A549 (cell line): ENCODE results near the gene SLC26A5. TPM values are rescaled to one million over a fixed set of nuclear protein-coding genes. Genes with fewer than 3 reads are reported as not detected.

Experiments used
- ATAC-seq, 2 experiments: fragments of 200-7000 bp in 1 of 2; fragments of >200 bp in 1 of 2; cut with Nextera tagmentation in 1 of 2; cut with Tn5 transposase in 1 of 2; 3 replicates each; pipeline versions ENCODE4 v1.8.0 to v1.9.1; 2018 to 2020; ENCODE audit warnings: mild to moderate bottlenecking in 1 of 2, moderate library complexity in 1 of 2
- CTCF ChIA-PET: fragments of 300-600 bp; sonication (Branson Sonifier 250); formaldehyde crosslinking; extraction: SDS; loops from one replicate; lab custom pipeline; 2021; ENCODE audit warnings: antibody characterized with exemption, inconsistent platforms; lab: Yijun Ruan, JAX
- POLR2A ChIA-PET: fragments of 350-600 bp; formaldehyde crosslinking; extraction: SDS; loops from one replicate; lab custom pipeline; 2021; ENCODE audit warnings: antibody characterized with exemption, inconsistent platforms; lab: Yijun Ruan, JAX
- DNase-seq, 2 experiments: peaks; one replicate each; pipeline versions ENCODE4 v3.0.0 to v3.0.0-alpha.2; 2011 to 2016; ENCODE audit warnings: low read depth in 1 of 2, low spot score in 1 of 2
- FAIRE-seq: peaks from 2 replicates; lab custom pipeline; 2011; peaks lifted over from hg19 to GRCh38; lab: Jason Lieb, UNC
- H3K27ac ChIP-seq, 2 experiments: fragments of >200 bp; sonication (Bioruptor Twin); formaldehyde crosslinking; 3 replicates each; pipeline ENCODE4 v1.5.1; 2016 to 2017
- H3K4me1 ChIP-seq: fragments of >200 bp; sonication (Bioruptor Twin); formaldehyde crosslinking; 3 replicates; pipeline ENCODE4 v1.6.1; 2016
- H3K4me2 ChIP-seq: fragments of >200 bp; sonication (Bioruptor Twin); formaldehyde crosslinking; 3 replicates; pipeline ENCODE4 v1.6.1; 2016
- H3K4me3 ChIP-seq: fragments of >200 bp; sonication (Bioruptor Twin); formaldehyde crosslinking; 3 replicates; pipeline ENCODE4 v1.5.1; 2016
- H3K9me3 ChIP-seq: fragments of >200 bp; sonication (Bioruptor Twin); formaldehyde crosslinking; 3 replicates; pipeline ENCODE4 v1.6.1; 2016
- BCL3 ChIP-seq: fragments of >200 bp; sonication (Bioruptor Twin); formaldehyde crosslinking; IDR thresholded peaks from 3 replicates; pipeline ENCODE4 v1.6.1; 2016
- CBX2 ChIP-seq: fragments of 200-600 bp; sonication (generic); IDR thresholded peaks from 2 replicates; pipeline ENCODE4 v1.6.1; 2016; ENCODE audit warnings: low read depth, mild to moderate bottlenecking, borderline replicate concordance
- CBX8 ChIP-seq: fragments of 200-600 bp; sonication (generic); IDR thresholded peaks from 2 replicates; pipeline ENCODE4 v1.6.1; 2016
- CHD4 ChIP-seq: fragments of 200-600 bp; sonication (generic); IDR thresholded peaks from 2 replicates; pipeline ENCODE4 v1.6.1; 2016; ENCODE audit warnings: antibody characterized with exemption, mild to moderate bottlenecking, borderline replicate concordance
- EHF ChIP-seq: fragments of 250-450 bp; sonication (Bioruptor Pico); IDR thresholded peaks from 2 replicates; pipeline ENCODE4 v1.5.0; 2020; ENCODE audit warnings: mild to moderate bottlenecking
- ESRRA ChIP-seq: fragments of 150-350 bp; IDR thresholded peaks from 2 replicates; pipeline ENCODE4 v1.6.1; 2014; ENCODE audit warnings: mild to moderate bottlenecking, low read length, borderline replicate concordance
- HES2 ChIP-seq: fragments of >200 bp; sonication (Bioruptor Twin); formaldehyde crosslinking; IDR thresholded peaks from 2 replicates; pipeline ENCODE4 v1.6.1; 2016
- HOXA7 ChIP-seq: fragments of 250-450 bp; sonication (Bioruptor Pico); IDR thresholded peaks from 2 replicates; pipeline ENCODE4 v1.5.0; 2020; ENCODE audit warnings: mild to moderate bottlenecking, moderate library complexity
- KDM1A ChIP-seq: fragments of 200-600 bp; sonication (generic); IDR thresholded peaks from 2 replicates; pipeline ENCODE4 v1.6.1; 2016; ENCODE audit warnings: low read depth, mild to moderate bottlenecking
- KDM5A ChIP-seq: fragments of 200-600 bp; sonication (generic); IDR thresholded peaks from 2 replicates; pipeline ENCODE4 v1.6.1; 2016; ENCODE audit warnings: antibody characterized with exemption, mild to moderate bottlenecking
- MAZ ChIP-seq: fragments of 150-350 bp; IDR thresholded peaks from 2 replicates; pipeline ENCODE4 v1.6.1; 2014; ENCODE audit warnings: antibody characterized with exemption, low read depth, low read length, borderline replicate concordance
- MYC ChIP-seq: IDR thresholded peaks from 2 replicates; pipeline ENCODE4 v1.6.1; 2012; ENCODE audit warnings: mild to moderate bottlenecking, inconsistent platforms, low read length, improper control_type of control experiment, borderline replicate concordance
- NFE2L2 ChIP-seq: fragments of 150-350 bp; conservative IDR thresholded peaks from 2 replicates; pipeline ENCODE4 v1.6.1; 2014; ENCODE audit warnings: low read length
- NPAS2 ChIP-seq: fragments of 250-450 bp; sonication (Bioruptor Pico); IDR thresholded peaks from 2 replicates; pipeline ENCODE4 v1.8.0; 2022; ENCODE audit warnings: mild to moderate bottlenecking, moderate library complexity, borderline replicate concordance
- PBX3 ChIP-seq: IDR thresholded peaks from 2 replicates; pipeline ENCODE4 v1.6.1; 2012
- PHF8 ChIP-seq: fragments of 200-600 bp; sonication (generic); IDR thresholded peaks from 2 replicates; pipeline ENCODE4 v1.6.1; 2016; ENCODE audit warnings: low read depth, mild to moderate bottlenecking, antibody characterized with exemption, moderate library complexity, borderline replicate concordance
- POLR2A ChIP-seq: IDR thresholded peaks from 2 replicates; pipeline ENCODE4 v1.6.1; 2012; ENCODE audit warnings: mild to moderate bottlenecking, low read length
- POLR2AphosphoS2 ChIP-seq: conservative IDR thresholded peaks from 2 replicates; pipeline ENCODE4 v1.6.1; 2012; ENCODE audit warnings: low read length, improper control_type of control experiment, inconsistent platforms
- RAD21 ChIP-seq, 2 experiments: fragments of >200 bp in 1 of 2; sonication (Bioruptor Twin) in 1 of 2; formaldehyde crosslinking in 1 of 2; IDR thresholded peaks in 1 of 2; conservative IDR thresholded peaks in 1 of 2; 2 replicates in 1 of 2; 3 replicates in 1 of 2; pipeline ENCODE4 v1.6.1; 2012 to 2018; ENCODE audit warnings: inconsistent platforms in 1 of 2
- REST ChIP-seq: fragments of 200-600 bp; sonication (generic); IDR thresholded peaks from 2 replicates; pipeline ENCODE4 v1.6.1; 2016; ENCODE audit warnings: antibody characterized with exemption, mild to moderate bottlenecking, moderate library complexity
- RFX5 ChIP-seq: fragments of 450-650 bp; IDR thresholded peaks from 2 replicates; pipeline ENCODE4 v1.7.1; 2014; ENCODE audit warnings: antibody characterized with exemption, mild to moderate bottlenecking, moderate library complexity
- SMC3 ChIP-seq: fragments of >200 bp; sonication (Bioruptor Twin); formaldehyde crosslinking; IDR thresholded peaks from 3 replicates; pipeline ENCODE4 v1.6.1; 2018; ENCODE audit warnings: inconsistent platforms
- SREBF2 ChIP-seq: fragments of 450-650 bp; IDR thresholded peaks from 2 replicates; pipeline ENCODE4 v1.6.1; 2014; ENCODE audit warnings: mild to moderate bottlenecking, moderate library complexity
- TFCP2L1 ChIP-seq: fragments of 250-450 bp; sonication (Bioruptor Pico); IDR thresholded peaks from 2 replicates; pipeline ENCODE4 v1.5.0; 2021; ENCODE audit warnings: mild to moderate bottlenecking
- ZFP36 ChIP-seq: fragments of 450-650 bp; IDR thresholded peaks from 2 replicates; pipeline ENCODE4 v1.6.1; 2014; ENCODE audit warnings: borderline replicate concordance; ENCODE audit not compliant: partially characterized antibody
- ZNF302 ChIP-seq: fragments of 250-450 bp; sonication (Bioruptor Pico); IDR thresholded peaks from 2 replicates; pipeline ENCODE4 v1.9.0; 2021; ENCODE audit warnings: inconsistent platforms, mild to moderate bottlenecking, moderate library complexity
- WGBS: methylation state at CpG from one replicate; pipeline ENCODE4 v1.1.6; 2017; ENCODE audit errors: missing lambda C conversion rate; 5-methylcytosine and 5-hydroxymethylcytosine counted together
- polyA plus RNA-seq, 4 experiments: library from polyadenylated mRNA; depleted of rRNA in 3 of 4; stranded (reverse); fragments of >200 nt; fragmentation: RNase III in 1 of 4; extraction: RNeasy Plus Mini Kit Qiagen cat#74134 plus additional on column Dnase treatment in 1 of 4; gene quantifications; 2 replicates in 3 of 4; 3 replicates in 1 of 4; pipeline ENCODE4 v1.2.3, GENCODE V29; 2011 to 2017
- TF ChIP-seq, protein P1 (sequence below): fragments of 250-450 bp; sonication (Bioruptor Pico); IDR thresholded peaks from 2 replicates; pipeline ENCODE4 v1.5.0; 2021; ENCODE audit warnings: mild to moderate bottlenecking, moderate library complexity, borderline replicate concordance
- TF ChIP-seq, protein P2 (sequence below): fragments of 450-650 bp; IDR thresholded peaks from 2 replicates; pipeline ENCODE4 v1.6.1; 2014; ENCODE audit warnings: antibody characterized with exemption

Gene SLC26A5
- polyA plus RNA-seq, 2 of the 4 experiments (the other 2 are of a cell fraction), result not detected

GRCh38 chr7:103432712-103433111 is 13.3 kb downstream of the SLC26A5 start:
- Histone ChIP-seq H3K4me3 (no peak overlapping the region), H3K4me1 (no peaks in the 10 kb centered on the region), H3K9me3 (no peaks in the 10 kb centered on the region; the same call in 2 of the 3 replicates), H3K27ac (no peak overlapping the region), H3K4me2 (no peak overlapping the region)
- ChIA-PET CTCF (no interaction called here), POLR2A (no interaction called here)
- ATAC-seq (no peak), DNase-seq (no peak), FAIRE-seq (no peak)
- TF ChIP-seq POLR2AphosphoS2 (no peak), RFX5 (no peak), HES2 (no peak), SMC3 (no peak), ESRRA (no peak), NFE2L2 (no peak), KDM1A (no peak), EHF (CRISPR knock-in tag) (no peak), RAD21 (conservative IDR thresholded peaks at IDR 0.05 in 1 of 2, IDR thresholded peaks at IDR 0.05 in 1 of 2) (no peak), HOXA7 (CRISPR knock-in tag) (no peak), SREBF2 (no peak), NPAS2 (CRISPR knock-in tag) (no peak), ZNF302 (CRISPR knock-in tag) (no peak), KDM5A (no peak), ZFP36 (no peak), POLR2A (no peak)
- WGBS, result 50% methylated on average over 1 of the region's 1 CpG

DNA sequence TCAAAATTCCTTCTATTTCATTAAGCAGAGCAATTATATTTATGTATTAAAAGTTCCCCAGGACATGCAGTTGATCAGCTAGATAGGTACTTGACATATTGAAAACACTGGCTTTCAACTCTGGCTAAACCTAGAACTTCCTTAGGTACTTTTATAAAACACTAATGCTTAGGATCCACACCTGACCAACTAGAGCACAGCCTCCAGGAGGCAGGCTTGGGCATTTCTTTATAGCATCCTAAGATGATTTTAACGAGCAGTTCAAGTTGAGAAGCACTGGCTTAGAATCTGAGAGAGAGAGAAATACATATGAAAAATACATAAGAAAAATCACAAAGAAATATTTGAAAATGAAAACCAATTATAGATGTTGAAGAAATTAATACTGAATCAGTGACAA is 20.8 kb downstream of the SLC26A5 start:
- H3K4me2 ChIP-seq, result no peak overlapping the region
- DNase-seq, result no peak
- no peak overlapping the region for H3K4me3 ChIP-seq
- TF ChIP-seq, protein P1, sequence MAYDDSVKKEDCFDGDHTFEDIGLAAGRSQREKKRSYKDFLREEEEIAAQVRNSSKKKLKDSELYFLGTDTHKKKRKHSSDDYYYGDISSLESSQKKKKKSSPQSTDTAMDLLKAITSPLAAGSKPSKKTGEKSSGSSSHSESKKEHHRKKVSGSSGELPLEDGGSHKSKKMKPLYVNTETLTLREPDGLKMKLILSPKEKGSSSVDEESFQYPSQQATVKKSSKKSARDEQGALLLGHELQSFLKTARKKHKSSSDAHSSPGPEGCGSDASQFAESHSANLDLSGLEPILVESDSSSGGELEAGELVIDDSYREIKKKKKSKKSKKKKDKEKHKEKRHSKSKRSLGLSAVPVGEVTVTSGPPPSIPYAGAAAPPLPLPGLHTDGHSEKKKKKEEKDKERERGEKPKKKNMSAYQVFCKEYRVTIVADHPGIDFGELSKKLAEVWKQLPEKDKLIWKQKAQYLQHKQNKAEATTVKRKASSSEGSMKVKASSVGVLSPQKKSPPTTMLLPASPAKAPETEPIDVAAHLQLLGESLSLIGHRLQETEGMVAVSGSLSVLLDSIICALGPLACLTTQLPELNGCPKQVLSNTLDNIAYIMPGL (CRISPR knock-in tag), result no peak
- TF ChIP-seq HOXA7 (CRISPR knock-in tag), result no peak
- no peak for TF ChIP-seq CBX8
- TF ChIP-seq MYC, result no peak
- TF ChIP-seq TFCP2L1 (CRISPR knock-in tag), result no peak
- no peak for TF ChIP-seq MAZ
- no peak for TF ChIP-seq NFE2L2
- TF ChIP-seq CHD4, result no peak
- TF ChIP-seq RAD21 (conservative IDR thresholded peaks at IDR 0.05 in 1 of 2, IDR thresholded peaks at IDR 0.05 in 1 of 2), result no peak
- TF ChIP-seq, protein P2, sequence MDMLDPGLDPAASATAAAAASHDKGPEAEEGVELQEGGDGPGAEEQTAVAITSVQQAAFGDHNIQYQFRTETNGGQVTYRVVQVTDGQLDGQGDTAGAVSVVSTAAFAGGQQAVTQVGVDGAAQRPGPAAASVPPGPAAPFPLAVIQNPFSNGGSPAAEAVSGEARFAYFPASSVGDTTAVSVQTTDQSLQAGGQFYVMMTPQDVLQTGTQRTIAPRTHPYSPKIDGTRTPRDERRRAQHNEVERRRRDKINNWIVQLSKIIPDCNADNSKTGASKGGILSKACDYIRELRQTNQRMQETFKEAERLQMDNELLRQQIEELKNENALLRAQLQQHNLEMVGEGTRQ, result no peak
- TF ChIP-seq EHF (CRISPR knock-in tag), result no peak
- no peak for TF ChIP-seq REST
- TF ChIP-seq BCL3, result no peak
- TF ChIP-seq PHF8, result no peak
- TF ChIP-seq PBX3, result no peak
- TF ChIP-seq CBX2, result no peak
- no peak for TF ChIP-seq POLR2A
- WGBS, result 6% methylated on average over 1 of the region's 1 CpG
- ATAC-seq, result no peak
- H3K27ac ChIP-seq, result no peak overlapping the region
- no peak for FAIRE-seq
- H3K9me3 ChIP-seq, result no peaks in the 10 kb centered on the region
- H3K4me1 ChIP-seq, result no peaks in the 10 kb centered on the region
- ChIA-PET POLR2A (no interaction called here), CTCF (interaction anchor here (0.6 to 1.4 kb wide), 2 partner anchors 17 to 56 kb away, joined by 3 to 4 read pairs; no protein-coding TSS in a partner anchor)
